ENCODE results near the gene NUP153.

GRCh38 chr6:17656092-17656491 lies 50.6 kb downstream of the NUP153 start:
- no peak for TF ChIP-seq CTCF (conservative IDR thresholded peaks at IDR 0.05 in 1 of 2, IDR thresholded peaks at IDR 0.05 in 1 of 2; ENCODE audit: low read depth in 1 of 2, low read length in 2 of 2)
- no peak for TF ChIP-seq EZH2 (IDR thresholded peaks at IDR 0.05; ENCODE audit: low read length, missing control alignments)
